HG03108 (cell line): ENCODE data around the gene MYO15B.

Source experiments
- ATAC-seq: cut with Tn5 transposase; IDR thresholded peaks from one replicate; pipeline ENCODE4 v1.9.1; 2021; ENCODE audit warnings: moderate library complexity; ENCODE audit not compliant: unreplicated experiment

MYO15B gene

DNA sequence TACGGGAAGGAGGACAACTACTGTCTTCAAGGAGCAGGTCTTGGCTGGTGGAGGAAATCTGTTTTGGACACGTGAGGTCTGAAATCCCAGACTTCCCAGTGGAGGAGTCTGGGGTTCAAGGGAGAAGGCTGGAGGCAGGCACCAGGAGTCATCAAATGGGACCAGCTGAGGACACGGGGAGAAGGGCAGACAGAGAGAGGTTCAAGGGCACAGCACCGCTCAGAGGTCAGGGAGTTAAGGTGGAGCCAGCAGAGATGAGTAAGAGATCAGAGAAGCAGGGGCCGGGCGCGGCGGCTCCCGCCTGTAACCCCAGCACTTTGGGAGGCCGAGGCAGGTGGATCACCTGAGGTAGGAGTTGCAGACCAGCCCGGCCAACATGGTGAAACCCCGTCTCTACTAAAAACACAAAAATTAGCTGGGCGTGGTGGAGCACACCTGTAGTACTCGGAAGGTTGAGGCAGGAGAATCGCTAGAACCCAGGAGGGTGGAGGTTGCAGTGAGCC, 35.2 kb downstream of the MYO15B start:
- ATAC-seq: no peak

DNA sequence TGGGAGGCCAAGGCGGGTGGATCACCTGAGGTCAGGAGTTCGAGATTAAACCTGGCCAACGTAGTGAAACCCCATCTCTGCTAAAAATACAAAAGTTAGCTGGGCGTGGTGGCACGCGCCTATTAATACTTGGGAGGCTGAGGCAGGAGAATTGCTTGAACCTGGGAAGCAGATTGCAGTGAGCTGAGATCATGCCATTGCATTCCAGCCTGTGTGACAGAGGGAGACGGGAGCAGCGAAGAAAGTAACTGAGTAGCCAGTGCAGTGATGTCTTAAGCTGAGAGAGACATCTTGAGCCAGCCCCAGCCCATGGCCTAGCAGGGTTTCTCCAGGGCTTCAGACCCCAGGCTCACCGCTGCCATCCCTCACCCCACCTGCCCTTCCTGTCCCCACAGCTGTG, 35.8 kb downstream of the MYO15B start:
- no peak for ATAC-seq

DNA sequence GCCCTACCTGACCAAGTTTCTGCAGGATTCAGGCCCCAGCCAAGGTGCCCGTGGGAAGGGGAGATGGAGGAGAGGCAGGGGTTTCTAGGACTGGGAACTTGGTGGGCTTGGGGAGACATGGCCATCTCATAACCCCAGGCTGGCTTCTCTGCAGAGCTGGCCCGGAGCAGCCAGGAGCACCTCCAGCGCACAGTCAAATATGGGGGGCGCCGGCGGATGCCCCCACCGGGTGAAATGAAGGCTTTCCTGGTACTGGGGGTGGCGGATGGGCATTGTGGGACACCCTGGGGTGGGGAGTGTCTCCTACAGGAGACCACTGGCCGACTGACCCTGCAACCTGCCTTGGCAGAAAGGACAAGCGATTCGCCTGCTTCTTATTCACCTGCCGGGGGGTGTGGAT, 36.4 kb downstream of the MYO15B start:
- ATAC-seq: no peak

DNA sequence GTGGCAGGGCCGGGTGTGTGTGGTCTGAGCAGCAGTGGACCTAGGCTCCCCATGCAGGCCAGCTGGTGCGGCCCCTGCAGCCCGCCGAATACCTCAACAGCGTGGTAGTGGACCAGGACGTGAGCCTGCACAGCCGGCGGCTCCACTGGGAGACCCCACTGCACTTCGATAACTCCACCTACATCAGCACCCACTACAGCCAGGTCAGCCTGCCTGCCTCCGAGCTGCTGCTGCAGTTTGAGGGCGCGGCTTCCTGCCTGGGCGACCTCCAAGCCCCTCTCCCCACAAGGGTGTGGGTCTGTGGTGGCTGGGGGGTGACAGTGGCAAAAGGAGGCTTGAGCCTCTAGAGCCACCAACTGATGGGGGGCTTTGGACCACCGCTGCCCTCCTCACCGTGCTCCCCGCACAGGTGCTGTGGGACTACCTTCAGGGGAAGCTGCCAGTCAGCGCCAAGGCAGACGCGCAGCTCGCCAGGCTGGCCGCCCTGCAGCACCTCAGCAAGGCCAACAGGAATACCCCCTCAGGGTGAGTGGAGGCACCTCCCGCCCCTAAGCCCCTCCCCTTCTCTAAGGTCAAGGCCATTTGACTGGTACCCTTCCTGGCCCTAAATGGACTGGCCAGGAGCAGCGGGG, 37.2 kb downstream of the MYO15B start:
- ATAC-seq: no peak

DNA sequence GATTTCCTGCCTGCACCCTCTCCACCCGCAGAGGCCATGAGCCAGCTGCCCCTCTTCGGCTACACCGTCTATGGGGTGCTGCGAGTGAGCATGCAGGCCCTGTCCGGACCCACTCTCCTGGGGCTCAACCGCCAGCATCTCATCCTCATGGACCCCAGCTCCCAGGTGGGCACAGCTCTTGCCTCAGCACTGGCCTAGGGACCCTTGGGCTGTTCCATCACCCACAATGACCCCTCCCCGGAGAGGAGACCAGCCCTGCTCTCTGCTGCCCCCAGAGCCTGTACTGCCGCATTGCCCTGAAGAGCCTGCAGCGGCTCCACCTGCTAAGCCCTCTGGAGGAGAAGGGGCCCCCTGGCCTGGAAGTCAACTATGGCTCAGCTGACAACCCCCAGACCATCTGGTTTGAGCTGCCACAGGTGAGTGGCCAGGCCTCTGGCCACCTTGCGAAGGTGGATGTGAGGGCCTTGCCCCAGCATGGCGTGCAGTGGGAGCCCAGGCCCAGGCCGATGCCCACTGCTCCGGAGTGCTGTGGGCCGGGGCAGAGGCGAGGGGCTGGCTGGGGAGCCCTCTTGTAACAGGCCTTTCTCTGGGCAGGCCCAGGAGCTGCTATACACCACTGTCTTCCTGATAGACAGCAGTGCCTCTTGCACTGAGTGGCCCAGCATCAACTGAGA, 38.4 kb downstream of the MYO15B start:
- no peak for ATAC-seq

GRCh38 chr17:75626496-75627038, 39.0 kb downstream of the MYO15B start:
- ATAC-seq: no peak

GRCh38 chr17:75627094-75627493, 39.5 kb downstream of the MYO15B start:
- no peak for ATAC-seq

DNA sequence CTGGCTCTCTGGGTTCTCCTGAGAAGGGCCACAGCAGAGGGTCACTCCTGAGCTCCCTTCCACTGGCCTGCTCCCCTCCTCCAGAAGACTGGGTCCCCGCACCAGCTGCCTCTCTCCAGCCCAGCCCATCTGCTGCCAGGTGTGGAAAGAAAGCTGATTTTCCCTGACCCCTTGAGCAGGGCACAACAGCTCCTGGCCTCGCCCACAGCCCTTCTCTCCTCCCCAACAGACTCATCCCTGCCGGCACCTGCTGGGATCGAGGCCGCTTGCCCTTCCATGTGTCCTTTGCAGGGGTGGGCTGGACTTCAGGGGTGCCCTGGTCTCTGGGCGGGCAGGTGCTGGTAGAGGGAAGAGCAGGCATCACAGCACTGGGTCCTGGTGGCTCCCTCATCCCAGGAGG, 40.8 kb downstream of the MYO15B start:
- ATAC-seq: no peak

DNA sequence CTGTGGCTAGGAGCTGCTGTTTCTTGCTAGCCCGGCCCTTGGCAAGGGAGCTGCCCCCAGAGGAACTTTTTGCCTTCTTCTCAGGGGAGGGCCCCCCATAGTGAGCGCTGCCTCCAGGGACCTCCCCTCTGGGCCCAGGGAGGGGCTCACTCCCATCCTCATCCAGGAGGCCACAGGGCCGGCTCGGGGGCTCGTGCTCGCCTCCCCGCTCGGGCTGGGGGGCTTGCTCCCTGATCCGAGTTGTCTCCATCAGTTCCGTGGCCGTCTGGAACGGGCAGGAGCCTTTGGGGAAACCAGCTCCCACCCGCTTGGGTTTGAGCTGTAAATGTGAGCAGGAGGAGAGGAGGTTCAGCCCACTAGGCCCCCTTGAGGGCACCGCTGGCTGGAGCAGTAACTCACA, 41.6 kb downstream of the MYO15B start:
- no peak for ATAC-seq

DNA sequence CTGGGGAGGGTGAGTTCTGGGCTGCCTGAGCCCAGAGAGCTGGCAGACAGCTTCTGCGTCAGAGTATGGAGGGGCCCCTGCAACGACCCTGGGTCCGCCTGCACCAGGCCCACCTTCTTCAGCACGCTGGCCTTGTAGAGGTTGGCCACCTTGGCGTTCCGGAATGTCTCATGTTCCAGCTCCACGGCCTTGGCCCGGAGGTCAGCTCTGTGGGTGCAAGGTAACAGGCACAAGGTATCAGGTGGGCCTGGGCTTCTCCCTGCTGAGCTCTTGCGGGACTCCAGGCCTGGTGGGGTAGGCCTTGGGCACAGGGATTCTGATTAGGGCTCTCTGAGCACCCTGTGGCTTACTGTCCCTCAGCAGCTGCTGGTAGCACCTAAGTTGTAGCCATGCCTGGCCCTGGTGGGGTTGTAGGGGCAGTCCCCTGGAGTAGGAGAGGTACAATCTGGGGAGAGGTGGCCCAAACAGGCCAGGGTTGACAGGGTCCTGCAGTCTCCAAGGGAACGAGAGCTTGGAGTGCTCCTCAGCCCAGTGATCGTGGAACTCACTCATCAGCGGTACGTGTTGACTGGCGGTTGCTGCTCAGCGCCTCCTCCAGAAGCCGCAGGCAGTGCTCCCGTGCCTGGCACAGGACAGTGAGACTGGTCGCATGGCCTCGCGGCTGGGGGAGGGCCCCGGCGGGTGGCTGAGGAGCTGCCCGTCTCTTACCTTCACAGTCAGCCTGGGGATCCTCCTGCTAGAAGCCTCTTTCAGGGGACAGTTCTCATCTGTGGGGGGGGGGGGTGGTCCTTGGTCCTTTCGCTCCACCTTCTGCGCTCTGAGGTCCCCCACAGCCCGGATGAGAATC, 42.7 kb downstream of the MYO15B start:
- ATAC-seq: no peak

DNA sequence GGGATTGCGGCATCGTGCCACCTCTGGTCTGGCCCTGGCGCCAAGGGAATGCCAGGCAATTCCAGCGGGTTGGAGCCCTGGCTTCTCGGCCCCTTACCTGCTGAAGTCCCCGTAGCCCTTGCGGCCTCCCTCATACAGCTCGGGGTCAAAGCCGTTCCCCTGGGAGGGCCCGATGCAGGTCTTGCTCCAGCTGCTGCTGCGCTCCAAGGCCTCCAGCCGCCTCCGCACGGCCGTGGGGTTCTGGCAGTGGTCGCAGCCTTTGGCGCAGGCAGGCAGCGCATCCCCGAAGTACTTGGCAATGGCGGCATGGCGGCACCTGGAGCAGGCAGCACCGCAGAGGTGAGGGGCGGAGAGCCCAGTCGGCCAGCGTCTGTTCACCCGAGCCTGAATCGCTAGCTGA, 43.8 kb downstream of the MYO15B start:
- ATAC-seq: no peak

DNA sequence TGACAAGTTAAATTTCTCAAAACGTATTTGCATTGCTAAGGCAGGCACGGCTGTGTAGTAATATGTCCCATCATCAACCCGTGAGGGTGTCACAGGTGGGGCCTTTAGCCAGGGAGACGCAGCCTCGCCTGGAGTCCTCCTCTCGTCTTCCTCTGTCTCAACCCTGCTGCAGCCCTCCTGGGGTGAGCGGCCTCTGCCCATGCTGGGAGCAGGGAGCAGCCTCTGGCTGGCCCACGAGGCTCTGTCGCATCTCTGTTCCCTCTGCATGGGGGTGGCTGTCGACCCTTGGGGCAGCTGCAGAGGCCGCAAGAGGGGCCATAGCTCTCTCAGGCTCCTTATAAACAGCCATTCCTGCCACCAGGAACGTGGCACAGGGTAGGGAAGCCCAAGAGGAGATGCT, 44.8 kb downstream of the MYO15B start:
- no peak for ATAC-seq

DNA sequence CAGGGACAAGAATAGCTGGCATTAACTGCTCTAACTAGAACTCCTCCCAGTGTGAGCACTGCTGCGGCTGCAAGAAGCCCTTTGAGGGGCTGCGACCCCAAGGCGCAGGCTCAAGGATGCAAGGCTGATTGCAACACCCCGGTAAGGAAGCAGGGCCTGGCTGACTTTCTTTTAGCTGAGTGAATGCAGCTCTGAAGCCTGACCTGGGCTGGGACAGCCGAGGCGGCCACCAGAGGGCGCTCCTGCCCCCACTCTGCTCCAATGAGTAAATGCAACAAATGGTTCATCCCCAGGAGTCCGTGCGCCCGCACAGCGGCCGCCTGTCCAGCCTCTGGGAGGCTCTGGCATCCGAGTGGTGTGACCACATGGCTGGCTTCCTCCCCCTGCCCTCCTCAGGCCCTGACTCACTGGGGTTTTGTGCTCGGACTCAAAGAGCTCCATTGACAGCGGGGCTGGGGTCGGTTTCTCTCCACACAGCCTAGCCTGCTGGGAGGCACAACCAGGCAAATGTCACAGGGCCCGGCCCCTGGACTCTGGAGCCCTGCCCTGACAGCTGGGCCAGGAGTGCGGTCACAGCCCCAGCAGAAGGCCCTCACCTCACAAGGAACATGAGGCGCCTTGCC, 45.4 kb downstream of the MYO15B start, which contains the start of gene SMIM5:
Gene SMIM5, plus strand, starts transcription at position 572 of the 623 bp plus-strand sequence. CDS start 6,768 bp downstream, outside the sequence.
- ATAC-seq: no peak

DNA sequence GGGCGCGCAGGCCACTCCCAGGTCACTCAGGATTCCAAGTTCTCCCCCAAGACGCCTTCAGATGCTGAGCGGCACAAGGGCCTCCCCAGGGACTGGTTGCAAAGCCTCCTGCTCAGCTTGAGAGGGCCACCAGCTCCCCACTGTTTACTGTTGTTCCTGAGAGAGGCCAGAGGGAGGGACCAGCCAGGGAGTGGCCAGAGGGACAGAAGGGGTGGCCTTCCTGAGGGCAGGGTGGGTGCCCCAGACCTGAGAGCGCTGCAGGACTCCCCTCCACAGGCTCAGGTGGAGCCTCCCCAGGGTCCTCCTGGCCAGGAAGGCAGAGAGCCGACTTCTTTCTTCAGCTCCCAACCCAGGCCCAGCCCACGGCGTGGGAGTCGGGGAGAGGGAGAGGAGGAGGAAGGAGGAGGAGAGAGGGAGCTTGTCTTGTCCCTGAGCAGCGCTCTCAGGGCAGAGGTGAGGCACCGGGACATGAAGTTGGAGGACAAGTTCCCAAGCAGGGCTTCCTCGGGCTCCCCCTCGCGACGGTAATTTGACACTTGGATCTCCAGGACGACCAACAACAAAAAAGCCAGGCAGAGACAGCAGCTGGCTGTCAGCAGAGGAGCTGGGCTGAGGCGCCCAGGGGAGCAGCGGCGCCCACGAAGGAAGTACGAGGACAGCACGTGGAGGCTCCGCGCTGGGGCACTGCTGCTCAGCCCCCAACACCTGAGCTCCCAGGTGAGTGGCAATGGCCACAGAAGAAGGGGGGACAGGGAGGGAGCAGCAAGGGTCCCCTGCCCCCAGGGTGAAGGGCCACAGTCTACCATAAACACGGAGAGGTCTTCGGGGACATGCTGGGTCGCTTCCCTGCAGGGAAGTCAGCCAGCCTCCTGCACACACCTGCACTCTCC, 46.1 kb downstream of the MYO15B start:
- ATAC-seq: no peak

GRCh38 chr17:75634376-75634740, 46.8 kb downstream of the MYO15B start:
- ATAC-seq: no peak

DNA sequence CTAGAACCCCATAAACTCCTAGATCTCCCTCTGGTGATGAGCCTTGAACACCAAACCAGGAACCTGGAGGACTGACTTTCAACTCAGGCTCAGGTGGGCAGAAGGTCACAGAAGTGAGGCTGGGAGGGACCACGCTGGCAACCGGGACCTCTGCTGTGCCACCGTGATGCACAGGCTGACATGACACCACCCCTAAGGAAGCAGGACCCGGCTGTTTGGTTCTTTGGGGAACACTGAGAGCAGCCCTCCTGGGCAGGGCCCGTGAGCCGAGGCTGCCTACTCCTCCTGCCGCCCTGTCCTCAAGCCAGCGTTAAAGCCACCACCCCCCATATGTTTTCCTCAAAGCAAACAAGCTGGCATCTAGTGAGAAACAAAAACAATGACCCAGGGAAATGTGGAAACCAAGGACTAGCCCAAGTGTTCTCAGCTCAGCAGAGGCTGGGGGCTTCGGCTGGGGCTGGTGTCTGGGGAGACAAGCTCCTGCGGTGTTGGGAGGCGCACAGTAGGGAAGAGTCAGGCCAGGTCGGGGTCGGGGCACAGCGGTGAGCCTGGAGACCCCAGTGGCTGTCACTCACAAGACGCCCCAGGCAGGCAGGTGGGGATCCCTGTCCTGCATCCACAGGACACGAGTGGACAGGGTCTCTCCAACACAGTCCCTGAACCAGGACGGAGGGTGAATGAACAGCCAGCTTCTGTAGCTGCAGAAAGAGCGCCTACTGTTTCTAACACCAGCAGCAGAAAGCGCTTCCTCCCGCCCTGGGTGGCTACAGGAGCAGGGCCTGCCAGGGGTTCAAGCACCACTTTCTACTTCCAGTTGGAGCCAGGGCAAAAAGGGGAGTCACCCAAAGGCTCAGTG, 47.4 kb downstream of the MYO15B start:
- no peak for ATAC-seq

DNA sequence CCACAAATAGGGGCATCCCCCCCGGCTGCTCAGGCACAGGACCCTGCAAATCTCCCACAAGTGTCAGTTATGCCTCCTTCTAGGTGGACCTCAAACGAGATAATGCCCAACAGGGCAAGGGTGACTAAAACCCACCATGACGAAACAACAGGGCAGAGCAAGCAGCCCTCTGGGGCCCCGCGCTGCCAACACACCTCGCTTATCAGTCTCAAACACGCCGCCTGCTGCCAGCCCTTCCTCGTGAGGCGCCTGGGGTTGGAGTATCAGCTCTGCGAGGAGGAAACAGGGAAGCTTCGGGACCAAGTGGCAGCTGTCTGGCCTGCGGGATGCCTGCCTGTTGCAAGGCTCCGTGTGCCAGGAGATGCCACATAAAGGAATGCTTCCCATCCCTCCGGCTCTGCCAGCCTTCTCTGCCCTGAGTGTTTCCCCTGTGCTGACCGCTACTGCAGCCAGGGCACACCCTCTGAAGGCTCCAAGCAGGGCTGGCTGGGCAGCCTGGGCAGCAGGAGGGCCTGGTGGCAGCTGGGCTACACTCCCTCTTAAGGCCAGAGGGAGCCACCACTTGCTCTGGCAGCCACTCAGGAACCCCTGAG, 48.1 kb downstream of the MYO15B start:
- ATAC-seq: no peak

DNA sequence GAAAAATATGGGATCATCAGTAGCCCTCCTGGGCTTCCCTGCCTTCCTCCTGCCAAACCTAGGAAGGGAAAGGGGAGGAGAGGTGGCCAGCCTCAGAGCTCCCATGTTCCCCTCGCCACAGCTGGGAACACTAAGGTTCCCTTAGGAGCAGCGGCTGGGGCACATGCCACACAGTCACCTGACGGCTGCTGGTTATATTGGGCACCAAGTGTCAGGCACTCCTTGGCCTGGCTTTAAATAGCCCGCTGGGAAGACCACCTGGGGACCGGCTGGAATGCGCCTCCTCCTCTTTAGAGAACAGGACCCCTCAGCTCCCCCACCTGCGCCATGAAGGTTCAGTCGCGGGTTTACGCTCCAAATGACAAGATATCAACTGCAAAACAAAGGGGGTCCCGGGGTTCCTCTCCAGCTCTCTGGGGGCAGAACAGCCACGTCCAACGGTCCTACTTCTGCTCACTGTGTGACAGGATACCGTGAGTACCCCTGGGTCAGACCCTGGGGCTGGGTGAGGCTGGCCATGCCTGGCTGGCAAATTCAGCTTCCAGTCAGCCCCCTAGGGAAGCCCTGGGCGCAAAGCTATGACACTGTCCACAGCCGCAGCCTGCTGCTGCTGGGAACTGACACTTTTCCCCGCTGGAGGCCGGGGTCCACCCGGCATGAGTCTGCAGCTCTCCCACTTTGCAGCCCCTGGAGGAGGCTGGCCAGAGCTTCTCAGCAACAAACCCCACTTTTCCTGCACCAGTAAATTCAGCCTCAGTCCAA, 49.0 kb downstream of the MYO15B start:
- no peak for ATAC-seq
